K562 (cell line): ENCODE measurements around the gene PILRA. TPM values are rescaled to one million over a fixed set of nuclear protein-coding genes. Genes with fewer than 3 reads are reported as not detected.

Experiments
- polyA plus RNA-seq, 8 experiments: library from polyadenylated mRNA; depleted of rRNA in 4 of 8; stranded (reverse) in 5 of 8; unstranded in 3 of 8; fragments of >200 nt; fragmentation: Nextera tagmentation in 2 of 8; fragmentation: Illumina TruSeq in 1 of 8; extraction: Ambion mirVana in 2 of 8; extraction: Trizol in 1 of 8; gene quantifications; 2 replicates each; pipeline versions ENCODE4 v1.2.1 to v1.2.3, GENCODE V29; 2011 to 2014; ENCODE audit warnings: inconsistent platforms in 1 of 8, missing spikeins in 1 of 8
- small RNA-seq: library from RNA; depleted of rRNA; stranded (forward); fragments of <200 nt; gene quantifications from one replicate; pipeline ENCODE3, GENCODE V24; 2014
- total RNA-seq, 7 experiments: library from RNA; depleted of rRNA in 6 of 7; stranded (reverse); fragments of >200 nt in 6 of 7; fragmentation: Illumina TruSeq in 2 of 7; extraction: Trizol in 2 of 7; gene quantifications; 2 replicates each; pipeline versions ENCODE4 v1.2.1 to v1.2.3, GENCODE V29; 2011 to 2021; ENCODE audit warnings: low replicate concordance in 1 of 7

The PILRA gene
- total and polyA plus RNA-seq, 9 of the 15 experiments (the other 6 are each of a cell fraction or from before 2014, with no cell fraction given) = 0.13 to 1.8 (median 0.62) TPM

Small RNAs within 50 kb of the gene (small RNA-seq; reads per million reads assigned to genes)
- not detected for gene RF00019

Other genes with a start within 250 kb of the PILRA start
Only the 7 nearest of the 21 such genes appear.
- gene SPDYE3, start 65.8 kb upstream of the PILRA start, total RNA-seq (2014; rRNA removed) = not detected in 2 replicates
- not detected in 2 replicates for gene SPDYE3, start 65.8 kb upstream of the PILRA start, total RNA-seq (2014; rRNA removed; fragmentation: Illumina TruSeq; extraction: Trizol)
- not detected in 2 replicates for gene SPDYE3, start 65.8 kb upstream of the PILRA start, total RNA-seq (2015; rRNA removed; fragmentation: Illumina TruSeq; extraction: Trizol)
- not detected in 2 replicates for gene SPDYE3, start 65.8 kb upstream of the PILRA start, total RNA-seq (2021)
- gene SPDYE3, start 65.8 kb upstream of the PILRA start, polyA plus RNA-seq (2011; rRNA removed) = 0.04 TPM in 1 of 2 replicates, not detected in the other
- gene SPDYE3, start 65.8 kb upstream of the PILRA start, polyA plus RNA-seq (2014; fragmentation: Illumina TruSeq; extraction: Trizol) = not detected in 2 replicates
- gene SPDYE3, start 65.8 kb upstream of the PILRA start, polyA plus RNA-seq (2014; fragmentation: Nextera tagmentation; extraction: Ambion mirVana) = 1 to 10 TPM; 1.2 to 3.3 TPM
- gene SPDYE3, start 65.8 kb upstream of the PILRA start, polyA plus RNA-seq (2014; rRNA removed) = not detected in 2 replicates
- gene PILRB, start 15.4 kb upstream of the PILRA start, total RNA-seq (2014; rRNA removed) = 37.0 and 37.7 TPM in 2 replicates
- gene PILRB, start 15.4 kb upstream of the PILRA start, total RNA-seq (2014; rRNA removed; fragmentation: Illumina TruSeq; extraction: Trizol) = 14.4 and 25.4 TPM in 2 replicates
- 30.7 and 32.3 TPM in 2 replicates for gene PILRB, start 15.4 kb upstream of the PILRA start, total RNA-seq (2015; rRNA removed; fragmentation: Illumina TruSeq; extraction: Trizol)
- gene PILRB, start 15.4 kb upstream of the PILRA start, total RNA-seq (2021) = 39.0 and 45.3 TPM in 2 replicates
- gene PILRB, start 15.4 kb upstream of the PILRA start, polyA plus RNA-seq (2011; rRNA removed) = 39.2 and 56.1 TPM in 2 replicates
- gene PILRB, start 15.4 kb upstream of the PILRA start, polyA plus RNA-seq (2014; fragmentation: Illumina TruSeq; extraction: Trizol) = 49.9 and 56.7 TPM in 2 replicates
- gene PILRB, start 15.4 kb upstream of the PILRA start, polyA plus RNA-seq (2014; fragmentation: Nextera tagmentation; extraction: Ambion mirVana) = 1 to 10 TPM; 6.2 to 7.1 TPM
- 94.6 and 99.3 TPM in 2 replicates for gene PILRB, start 15.4 kb upstream of the PILRA start, polyA plus RNA-seq (2014; rRNA removed)
- gene ZCWPW1, start 55.2 kb downstream of the PILRA start, total RNA-seq (2014; rRNA removed) = 1.3 and 1.7 TPM in 2 replicates
- gene ZCWPW1, start 55.2 kb downstream of the PILRA start, total RNA-seq (2014; rRNA removed; fragmentation: Illumina TruSeq; extraction: Trizol) = 0.84 and 1.8 TPM in 2 replicates
- 1.2 and 1.7 TPM in 2 replicates for gene ZCWPW1, start 55.2 kb downstream of the PILRA start, total RNA-seq (2015; rRNA removed; fragmentation: Illumina TruSeq; extraction: Trizol)
- gene ZCWPW1, start 55.2 kb downstream of the PILRA start, total RNA-seq (2021) = 0.86 and 0.94 TPM in 2 replicates
- 1.5 and 1.7 TPM in 2 replicates for gene ZCWPW1, start 55.2 kb downstream of the PILRA start, polyA plus RNA-seq (2011; rRNA removed)
- gene ZCWPW1, start 55.2 kb downstream of the PILRA start, polyA plus RNA-seq (2014; fragmentation: Illumina TruSeq; extraction: Trizol) = 0.79 and 1.4 TPM in 2 replicates
- under 1 TPM; 0.18 to 0.41 TPM for gene ZCWPW1, start 55.2 kb downstream of the PILRA start, polyA plus RNA-seq (2014; fragmentation: Nextera tagmentation; extraction: Ambion mirVana)
- 0.61 and 1.6 TPM in 2 replicates for gene ZCWPW1, start 55.2 kb downstream of the PILRA start, polyA plus RNA-seq (2014; rRNA removed)
- 50.6 and 65.4 TPM in 2 replicates for gene MEPCE, start 56.3 kb downstream of the PILRA start, total RNA-seq (2014; rRNA removed)
- gene MEPCE, start 56.3 kb downstream of the PILRA start, total RNA-seq (2014; rRNA removed; fragmentation: Illumina TruSeq; extraction: Trizol) = 24.9 and 29.5 TPM in 2 replicates
- gene MEPCE, start 56.3 kb downstream of the PILRA start, total RNA-seq (2015; rRNA removed; fragmentation: Illumina TruSeq; extraction: Trizol) = 60.3 and 60.4 TPM in 2 replicates
- gene MEPCE, start 56.3 kb downstream of the PILRA start, total RNA-seq (2021) = 72.8 and 76.3 TPM in 2 replicates
- 16.1 and 16.7 TPM in 2 replicates for gene MEPCE, start 56.3 kb downstream of the PILRA start, polyA plus RNA-seq (2011; rRNA removed)
- 66.5 and 77.3 TPM in 2 replicates for gene MEPCE, start 56.3 kb downstream of the PILRA start, polyA plus RNA-seq (2014; fragmentation: Illumina TruSeq; extraction: Trizol)
- 10 to 100 TPM; 10.9 to 13.7 TPM for gene MEPCE, start 56.3 kb downstream of the PILRA start, polyA plus RNA-seq (2014; fragmentation: Nextera tagmentation; extraction: Ambion mirVana)
- 42.7 and 44.1 TPM in 2 replicates for gene MEPCE, start 56.3 kb downstream of the PILRA start, polyA plus RNA-seq (2014; rRNA removed)
- 127 and 152 TPM in 2 replicates for gene PPP1R35, start 63.0 kb downstream of the PILRA start, total RNA-seq (2014; rRNA removed)
- 18.9 and 25.9 TPM in 2 replicates for gene PPP1R35, start 63.0 kb downstream of the PILRA start, total RNA-seq (2014; rRNA removed; fragmentation: Illumina TruSeq; extraction: Trizol)
- gene PPP1R35, start 63.0 kb downstream of the PILRA start, total RNA-seq (2015; rRNA removed; fragmentation: Illumina TruSeq; extraction: Trizol) = 44.9 and 47.9 TPM in 2 replicates
- gene PPP1R35, start 63.0 kb downstream of the PILRA start, total RNA-seq (2021) = 124 and 135 TPM in 2 replicates
- gene PPP1R35, start 63.0 kb downstream of the PILRA start, polyA plus RNA-seq (2011; rRNA removed) = 28.2 and 31.7 TPM in 2 replicates
- gene PPP1R35, start 63.0 kb downstream of the PILRA start, polyA plus RNA-seq (2014; fragmentation: Illumina TruSeq; extraction: Trizol) = 19.4 and 33.7 TPM in 2 replicates
- 1 to 10 TPM; 2.9 to 5.9 TPM for gene PPP1R35, start 63.0 kb downstream of the PILRA start, polyA plus RNA-seq (2014; fragmentation: Nextera tagmentation; extraction: Ambion mirVana)
- 153 and 185 TPM in 2 replicates for gene PPP1R35, start 63.0 kb downstream of the PILRA start, polyA plus RNA-seq (2014; rRNA removed)
- 0.14 and 0.29 TPM in 2 replicates for gene SPACDR, start 90.8 kb downstream of the PILRA start, total RNA-seq (2014; rRNA removed)
- not detected in 2 replicates for gene SPACDR, start 90.8 kb downstream of the PILRA start, total RNA-seq (2014; rRNA removed; fragmentation: Illumina TruSeq; extraction: Trizol)
- 0.29 and 0.41 TPM in 2 replicates for gene SPACDR, start 90.8 kb downstream of the PILRA start, total RNA-seq (2015; rRNA removed; fragmentation: Illumina TruSeq; extraction: Trizol)
- gene SPACDR, start 90.8 kb downstream of the PILRA start, total RNA-seq (2021) = 0.55 and 1.2 TPM in 2 replicates
- gene SPACDR, start 90.8 kb downstream of the PILRA start, polyA plus RNA-seq (2011; rRNA removed) = 0.18 and 0.20 TPM in 2 replicates
- gene SPACDR, start 90.8 kb downstream of the PILRA start, polyA plus RNA-seq (2014; fragmentation: Illumina TruSeq; extraction: Trizol) = 0.13 and 0.24 TPM in 2 replicates
- under 1 TPM; 0.07 to 0.11 TPM for gene SPACDR, start 90.8 kb downstream of the PILRA start, polyA plus RNA-seq (2014; fragmentation: Nextera tagmentation; extraction: Ambion mirVana)
- 0.12 and 0.15 TPM in 2 replicates for gene SPACDR, start 90.8 kb downstream of the PILRA start, polyA plus RNA-seq (2014; rRNA removed)
- gene TSC22D4, start 105.7 kb downstream of the PILRA start, total RNA-seq (2014; rRNA removed) = 77.6 and 102 TPM in 2 replicates
- 10.1 and 13.1 TPM in 2 replicates for gene TSC22D4, start 105.7 kb downstream of the PILRA start, total RNA-seq (2014; rRNA removed; fragmentation: Illumina TruSeq; extraction: Trizol)
- 31.3 and 33.9 TPM in 2 replicates for gene TSC22D4, start 105.7 kb downstream of the PILRA start, total RNA-seq (2015; rRNA removed; fragmentation: Illumina TruSeq; extraction: Trizol)
- gene TSC22D4, start 105.7 kb downstream of the PILRA start, total RNA-seq (2021) = 102 and 107 TPM in 2 replicates
- 14.2 and 18.8 TPM in 2 replicates for gene TSC22D4, start 105.7 kb downstream of the PILRA start, polyA plus RNA-seq (2011; rRNA removed)
- gene TSC22D4, start 105.7 kb downstream of the PILRA start, polyA plus RNA-seq (2014; fragmentation: Illumina TruSeq; extraction: Trizol) = 28.7 and 51.7 TPM in 2 replicates
- gene TSC22D4, start 105.7 kb downstream of the PILRA start, polyA plus RNA-seq (2014; fragmentation: Nextera tagmentation; extraction: Ambion mirVana) = under 1 TPM; 0.37 to 0.92 TPM
- 57.9 and 61.0 TPM in 2 replicates for gene TSC22D4, start 105.7 kb downstream of the PILRA start, polyA plus RNA-seq (2014; rRNA removed)